CD4-positive, alpha-beta T cell (primary cell): ENCODE data around the gene USP33. TPM values are rescaled to one million over a fixed set of nuclear protein-coding genes. Genes with fewer than 3 reads are reported as not detected.
"Not testable (repeated sequence)": the region's sequence is repeated elsewhere in the genome, so short reads cannot be mapped to it uniquely, and the experiment has no call there.

ENCODE experiments used
- ATAC-seq: fragments of 200-7000 bp; cut with Tn5 transposase; one replicate; pipeline ENCODE4 v1.10.0; 2022; ENCODE audit warnings: mild to moderate bottlenecking; ENCODE audit not compliant: poor library complexity
- CTCF ChIA-PET: fragments of 350-600 bp; sonication (Branson Sonifier 250); formaldehyde crosslinking; loops from one replicate; lab custom pipeline; 2021; ENCODE audit warnings: antibody characterized with exemption, inconsistent platforms; lab: Charles Lee
- POLR2A ChIA-PET: fragments of 350-600 bp; sonication (Branson Sonifier 250); formaldehyde crosslinking; loops from one replicate; lab custom pipeline; 2021; ENCODE audit warnings: antibody characterized with exemption, inconsistent platforms; lab: Charles Lee
- DNase-seq, 14 experiments: peaks; one replicate each; pipeline ENCODE4 v3.0.0-alpha.2; 2013 to 2020; ENCODE audit warnings: mixed read lengths in 2 of 14
- H3K27ac ChIP-seq, 2 donors: one replicate each; pipeline versions ENCODE4 v1.5.1 to v1.7.0; 2013; ENCODE audit warnings: low read length in 2 of 2, low read depth in 1 of 2, mild to moderate bottlenecking in 1 of 2
- H3K27me3 ChIP-seq, 2 experiments: 1 replicate in 1 of 2; 2 replicates in 1 of 2; pipeline versions ENCODE4 v1.6.1 to v1.7.0; 2013; ENCODE audit warnings: low read length in 2 of 2, control low read depth in 1 of 2, mild to moderate bottlenecking in 1 of 2, moderate library complexity in 1 of 2; ENCODE audit not compliant: insufficient read depth in 2 of 2, control insufficient read depth in 1 of 2
- H3K36me3 ChIP-seq: one replicate; pipeline ENCODE4 v1.6.1; 2013; ENCODE audit warnings: low read length, control low read depth; ENCODE audit not compliant: insufficient read depth
- H3K4me1 ChIP-seq: one replicate; pipeline ENCODE4 v1.6.1; 2013; ENCODE audit warnings: low read length, control low read depth; ENCODE audit not compliant: insufficient read depth
- H3K4me3 ChIP-seq: one replicate; pipeline ENCODE4 v1.5.1; 2013; ENCODE audit warnings: mild to moderate bottlenecking, low read length, moderate library complexity
- H3K9me3 ChIP-seq, 2 experiments: 1 replicate in 1 of 2; 2 replicates in 1 of 2; pipeline versions ENCODE4 v1.6.1 to v1.7.0; 2013; ENCODE audit warnings: low read length in 2 of 2, mild to moderate bottlenecking in 2 of 2, control low read depth in 1 of 2, moderate library complexity in 1 of 2; ENCODE audit not compliant: control insufficient read depth in 1 of 2, insufficient read depth in 1 of 2
- H3K27ac Mint-ChIP-seq: one replicate; pipeline ENCODE4 v1.8.0; 2020; ENCODE audit warnings: mixed read lengths
- H3K27me3 Mint-ChIP-seq: one replicate; pipeline ENCODE4 v1.8.0; 2021; ENCODE audit warnings: mixed read lengths
- H3K36me3 Mint-ChIP-seq: one replicate; pipeline ENCODE4 v1.8.0; 2021; ENCODE audit warnings: low read depth, mixed read lengths
- H3K4me1 Mint-ChIP-seq: one replicate; pipeline ENCODE4 v1.8.0; 2021; ENCODE audit warnings: low read depth, mixed read lengths
- H3K4me3 Mint-ChIP-seq: one replicate; pipeline ENCODE4 v1.8.0; 2020; ENCODE audit warnings: mild to moderate bottlenecking, mixed read lengths
- H3K9me3 Mint-ChIP-seq: one replicate; pipeline ENCODE4 v1.8.0; 2020; ENCODE audit warnings: mixed read lengths
- CTCF ChIP-seq: fragments of 200-600 bp; IDR thresholded peaks from one replicate; pipeline ENCODE4 v1.8.0; 2022; ENCODE audit warnings: antibody characterized with exemption, mild to moderate bottlenecking
- intact Hi-C, 2 experiments: fragments of 100-400 bp; cut with DNase I in 1 of 2; cut with micrococcal nuclease in 1 of 2; formaldehyde crosslinking; loops; one replicate each; pipeline versions ENCODE4 v1.15.1 to v1.9.0; 2023 to 2025; cut with DNase I, micrococcal nuclease
- total RNA-seq, 174 experiments: library from RNA in 2 of 174; stranded (reverse) in 2 of 174; gene quantifications; one replicate each; pipeline ENCODE4 v1.2.3 and lab custom pipeline; 2021 to 2026

Gene USP33
- total RNA-seq, 2 experiments from 2014 or later = 69.7 to 71.6 TPM

- Histone ChIP-seq H3K4me3 (no peak overlapping the region), H3K36me3 (peaks cover 49% of the 10 kb centered on the region), H3K27me3 (no peaks in the 10 kb centered on the region), H3K9me3 (no peaks in the 10 kb centered on the region), H3K27ac (no peak overlapping the region), H3K4me1 (no peaks in the 10 kb centered on the region)
- no peaks in the 10 kb centered on the region for H3K9me3 Mint-ChIP-seq
- H3K4me1 Mint-ChIP-seq = peaks cover 34% of the 10 kb centered on the region
- ChIA-PET CTCF (interaction anchor here (1.1 kb wide), 1 partner anchor 15 kb away, joined by 3 read pairs; no protein-coding TSS in a partner anchor), POLR2A (interaction anchor here (1.0 kb wide), 1 partner anchor 18 kb away, joined by 4 read pairs; the partner anchor contains the start of gene MIGA1)
- H3K27ac Mint-ChIP-seq = no peak overlapping the region
- no peak for DNase-seq
- H3K36me3 Mint-ChIP-seq = peaks cover 62% of the 10 kb centered on the region
- no peaks in the 10 kb centered on the region for H3K27me3 Mint-ChIP-seq
- no peak for ATAC-seq
- no peak overlapping the region for H3K4me3 Mint-ChIP-seq
- intact Hi-C loops = loop anchor here in 1 of 2 experiments (5.0 kb wide), 1 partner anchor 46 kb away; no protein-coding TSS in a partner anchor
- no peak for TF ChIP-seq CTCF
Measured at GRCh38 chr1:77797991-77798390, 38.3 kb upstream of the USP33 start.

- POLR2A ChIA-PET = interaction anchor here (1.0 kb wide), 1 partner anchor 17 kb away, joined by 4 read pairs; the partner anchor contains the start of gene MIGA1
Measured at GRCh38 chr1:77796695-77797405, 37.2 kb upstream of the USP33 start.

GRCh38 chr1:77794550-77794949 lies 34.9 kb upstream of the USP33 start:
- no peaks in the 10 kb centered on the region for H3K27me3 ChIP-seq
- no peak overlapping the region for H3K27ac Mint-ChIP-seq
- no peak overlapping the region for H3K27ac ChIP-seq
- ChIA-PET CTCF (no interaction called here), POLR2A (interaction anchor here (0.7 kb wide), 1 partner anchor 426 kb away, joined by 3 read pairs; no protein-coding TSS in a partner anchor)
- no peak for ATAC-seq
- H3K4me3 Mint-ChIP-seq = no peak overlapping the region
- TF ChIP-seq CTCF = no peak
- H3K36me3 Mint-ChIP-seq = peaks cover 64% of the 10 kb centered on the region
- no peak for DNase-seq
- intact Hi-C loops = no loop called here
- no peak overlapping the region for H3K4me3 ChIP-seq
- H3K27me3 Mint-ChIP-seq = no peaks in the 10 kb centered on the region
- H3K9me3 ChIP-seq = no peaks in the 10 kb centered on the region
- H3K4me1 ChIP-seq = no peaks in the 10 kb centered on the region
- H3K4me1 Mint-ChIP-seq = peaks cover 39% of the 10 kb centered on the region
- H3K9me3 Mint-ChIP-seq = no peaks in the 10 kb centered on the region
- peaks cover 33% of the 10 kb centered on the region for H3K36me3 ChIP-seq

More at GRCh38 chr1:77796695-77797405, 37.2 kb upstream of the USP33 start:
- intact Hi-C loops = loop anchor here in 1 of 2 experiments (5.0 kb wide), 1 partner anchor 45 kb away; no protein-coding TSS in a partner anchor
- Mint-ChIP-seq H3K4me1 (peaks cover 41% of the 10 kb centered on the region), H3K36me3 (peaks cover 61% of the 10 kb centered on the region), H3K4me3 (no peak overlapping the region), H3K27ac (no peak overlapping the region), H3K27me3 (no peaks in the 10 kb centered on the region), H3K9me3 (no peaks in the 10 kb centered on the region)
- DNase-seq (no peak), ATAC-seq (no peak)
- H3K4me3 ChIP-seq = no peak overlapping the region
- no peaks in the 10 kb centered on the region for H3K4me1 ChIP-seq
- CTCF ChIA-PET = interaction anchor here (0.7 kb wide), 1 partner anchor 179 kb away, joined by 3 read pairs; no protein-coding TSS in a partner anchor
- peaks cover 41% of the 10 kb centered on the region for H3K36me3 ChIP-seq
- no peak for TF ChIP-seq CTCF
- H3K9me3 ChIP-seq = no peaks in the 10 kb centered on the region
- H3K27me3 ChIP-seq = no peaks in the 10 kb centered on the region
- no peak overlapping the region for H3K27ac ChIP-seq

GRCh38 chr1:77786093-77786741 lies 26.6 kb upstream of the USP33 start:
- intact Hi-C loops, H3K4me3 ChIP-seq, H3K27ac ChIP-seq, H3K4me3 Mint-ChIP-seq, H3K27me3 ChIP-seq, H3K9me3 ChIP-seq, ATAC-seq, DNase-seq, H3K9me3 Mint-ChIP-seq, H3K27ac Mint-ChIP-seq, POLR2A ChIA-PET, H3K4me1 ChIP-seq, H3K27me3 Mint-ChIP-seq, CTCF ChIA-PET: not testable (repeated sequence)
- H3K36me3 Mint-ChIP-seq = peaks cover 82% of the 10 kb centered on the region
- H3K4me1 Mint-ChIP-seq = peaks cover 26% of the 10 kb centered on the region
- H3K36me3 ChIP-seq = peaks cover 39% of the 10 kb centered on the region
